Parathyroid adenoma (tissue), 2 donors: Measurements from ENCODE around the gene HNRNPA3.
"Not testable (repeated sequence)": the region's sequence is repeated elsewhere in the genome, so short reads cannot be mapped to it uniquely, and the experiment has no call there.

Source experiments
- H2AFZ ChIP-seq: fragments of 300-600 bp; sonication (generic); one replicate; pipeline ENCODE4 v1.7.0; 2017; ENCODE audit warnings: antibody characterized with exemption, mild to moderate bottlenecking
- H3K27ac ChIP-seq: fragments of 300-600 bp; sonication (generic); one replicate; pipeline ENCODE4 v1.7.0; 2017
- H3K27me3 ChIP-seq: fragments of 300-600 bp; sonication (generic); one replicate; pipeline ENCODE4 v1.7.0; 2017; ENCODE audit warnings: low read length; ENCODE audit not compliant: control insufficient read depth, insufficient read depth
- H3K36me3 ChIP-seq: fragments of 300-600 bp; sonication (generic); one replicate; pipeline ENCODE4 v1.7.0; 2017; ENCODE audit warnings: low read length; ENCODE audit not compliant: control insufficient read depth, insufficient read depth
- H3K4me1 ChIP-seq: fragments of 300-600 bp; sonication (generic); one replicate; pipeline ENCODE4 v1.7.0; 2017; ENCODE audit warnings: control low read depth
- H3K4me2 ChIP-seq: fragments of 300-600 bp; sonication (generic); one replicate; pipeline ENCODE4 v1.7.0; 2017; ENCODE audit warnings: low read length
- H3K4me3 ChIP-seq: fragments of 300-600 bp; sonication (generic); one replicate; pipeline ENCODE4 v1.7.0; 2017; ENCODE audit warnings: low read depth, low read length
- H3K79me2 ChIP-seq: fragments of 300-600 bp; sonication (generic); one replicate; pipeline ENCODE4 v1.7.0; 2017; ENCODE audit warnings: control low read depth
- H3K9ac ChIP-seq: fragments of 300-600 bp; sonication (generic); one replicate; pipeline ENCODE4 v1.7.0; 2017; ENCODE audit warnings: mild to moderate bottlenecking
- H3K9me3 ChIP-seq: fragments of 300-600 bp; sonication (generic); one replicate; pipeline ENCODE4 v1.7.0; 2017; ENCODE audit warnings: low read length; ENCODE audit not compliant: control insufficient read depth
- CTCF ChIP-seq: fragments of 300-600 bp; sonication (generic); IDR thresholded peaks from one replicate; pipeline ENCODE4 v1.7.0; 2017; ENCODE audit warnings: antibody characterized with exemption, mild to moderate bottlenecking
- donor health status: primary hyperparathyroidism.

The HNRNPA3 gene

DNA sequence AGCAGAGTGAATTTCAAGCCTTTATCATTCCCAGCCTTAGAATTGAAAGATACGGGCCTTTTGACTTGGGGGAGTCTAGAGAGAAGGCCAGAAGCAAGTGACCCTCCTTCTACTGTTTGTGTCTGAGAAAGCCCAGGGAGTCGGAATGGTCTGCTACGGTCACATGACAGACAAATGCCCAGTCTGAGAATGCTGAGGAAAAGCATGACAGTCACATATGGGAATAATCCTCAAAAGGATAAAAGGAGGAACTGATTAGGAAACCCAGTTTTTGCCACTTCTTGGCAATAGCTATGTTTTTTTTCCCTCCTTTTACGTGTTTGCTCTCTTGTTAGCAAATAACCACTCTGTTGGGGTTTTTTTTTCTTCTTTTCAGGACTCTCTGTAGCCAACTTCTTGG is 38.1 kb upstream of the HNRNPA3 start:
- Histone ChIP-seq H3K4me2 (no peak overlapping the region), H3K4me3 (no peak overlapping the region), H3K79me2 (no peaks in the 10 kb centered on the region), H3K27me3 (no peaks in the 10 kb centered on the region), H3K4me1 (peaks cover 12% of the 10 kb centered on the region), H3K9me3 (no peaks in the 10 kb centered on the region), H2AFZ (no peak overlapping the region), H3K36me3 (no peaks in the 10 kb centered on the region), H3K27ac (no peak overlapping the region), H3K9ac (no peak overlapping the region)
- no peak for TF ChIP-seq CTCF

DNA sequence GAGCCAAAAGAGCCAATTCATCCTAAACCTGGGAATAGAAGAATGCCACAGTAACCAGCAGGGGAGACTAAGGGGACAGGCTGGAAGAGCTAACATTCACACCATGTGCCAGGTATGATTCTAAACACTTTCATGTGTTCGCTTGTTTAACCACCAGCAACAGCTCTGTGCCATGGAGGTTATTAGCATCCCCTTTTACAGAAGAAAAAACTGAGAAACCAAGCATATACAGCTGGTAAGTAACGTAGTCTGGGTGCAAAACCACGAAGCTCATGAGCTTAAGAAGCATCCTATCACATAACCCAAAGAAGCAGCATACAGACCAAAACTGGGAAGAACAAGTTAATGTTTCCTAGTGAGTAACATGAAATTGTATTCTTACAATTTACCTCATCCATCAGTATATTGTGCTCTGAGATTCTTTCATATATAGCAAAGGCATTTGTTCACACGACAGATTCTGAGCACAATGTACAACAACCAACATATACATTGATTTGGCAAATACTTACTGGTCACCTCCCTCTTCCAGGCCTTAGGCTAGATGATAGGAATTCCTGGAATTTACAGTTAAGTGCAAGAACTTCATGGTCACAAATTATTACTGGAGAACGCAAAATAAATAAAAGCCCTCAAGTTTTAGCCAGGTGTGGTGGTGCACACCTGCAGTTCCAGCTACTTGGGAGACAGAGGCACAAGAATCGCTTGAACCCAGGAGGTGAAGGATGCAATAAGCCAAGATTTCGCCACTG is 36.5 kb upstream of the HNRNPA3 start:
- Histone ChIP-seq H3K9ac (no peak overlapping the region), H3K79me2 (no peaks in the 10 kb centered on the region), H2AFZ (no peak overlapping the region), H3K27ac (no peak overlapping the region), H3K9me3 (no peaks in the 10 kb centered on the region), H3K36me3 (no peaks in the 10 kb centered on the region), H3K4me3 (no peak overlapping the region), H3K4me2 (no peak overlapping the region), H3K27me3 (no peaks in the 10 kb centered on the region), H3K4me1 (peaks cover 3% of the 10 kb centered on the region)
- TF ChIP-seq CTCF: no peak

DNA sequence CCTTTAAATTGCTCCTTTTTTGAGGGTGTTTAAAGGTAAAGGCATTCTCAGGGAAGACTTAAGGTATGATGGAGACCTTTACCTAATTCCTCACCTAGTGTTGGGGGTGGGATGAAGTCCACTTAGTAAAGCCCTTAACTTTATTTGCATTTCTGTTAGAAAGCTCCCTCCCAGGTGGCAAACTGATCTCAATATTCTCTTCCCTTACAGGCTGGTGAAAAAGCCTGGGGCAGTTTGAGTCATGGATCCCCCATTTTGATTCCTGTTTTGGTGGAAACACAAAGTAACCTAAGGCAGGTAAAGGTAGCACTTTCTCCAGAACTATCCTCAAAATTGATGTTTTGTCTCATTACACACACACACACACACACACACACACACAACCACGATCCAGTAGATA is 33.8 kb upstream of the HNRNPA3 start:
- no peaks in the 10 kb centered on the region for H3K27me3 ChIP-seq
- H2AFZ ChIP-seq: no peak overlapping the region
- no peaks in the 10 kb centered on the region for H3K4me1 ChIP-seq
- no peaks in the 10 kb centered on the region for H3K36me3 ChIP-seq
- no peak overlapping the region for H3K9ac ChIP-seq
- no peak overlapping the region for H3K4me3 ChIP-seq
- H3K27ac ChIP-seq: no peak overlapping the region
- H3K79me2 ChIP-seq: no peaks in the 10 kb centered on the region
- no peak for TF ChIP-seq CTCF
- no peak overlapping the region for H3K4me2 ChIP-seq
- no peaks in the 10 kb centered on the region for H3K9me3 ChIP-seq

DNA sequence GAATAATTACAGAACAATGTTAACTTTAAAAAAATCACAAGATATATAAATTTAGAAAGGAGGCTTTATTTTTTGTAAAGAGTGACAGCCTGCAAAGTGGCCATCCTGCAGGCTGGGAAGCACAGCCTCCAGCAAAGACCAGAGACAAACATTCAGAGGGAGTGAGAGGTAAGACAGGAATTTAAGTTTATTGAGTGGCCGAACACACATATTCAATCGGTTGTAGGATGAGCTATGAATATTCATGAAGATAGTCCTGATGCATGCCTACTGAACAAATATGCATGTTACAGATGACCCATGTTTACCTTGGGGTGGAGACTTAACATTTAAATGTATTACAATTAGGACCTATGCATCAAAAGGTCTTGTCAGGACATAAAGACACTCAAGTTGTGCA is 33.4 kb upstream of the HNRNPA3 start:
- no peak overlapping the region for H3K4me3 ChIP-seq
- no peaks in the 10 kb centered on the region for H3K4me1 ChIP-seq
- H3K27ac ChIP-seq: no peak overlapping the region
- no peak overlapping the region for H3K9ac ChIP-seq
- H3K27me3 ChIP-seq: no peaks in the 10 kb centered on the region
- no peak overlapping the region for H3K4me2 ChIP-seq
- no peaks in the 10 kb centered on the region for H3K36me3 ChIP-seq
- TF ChIP-seq CTCF: no peak
- H3K79me2 ChIP-seq: no peaks in the 10 kb centered on the region
- no peak overlapping the region for H2AFZ ChIP-seq
- no peaks in the 10 kb centered on the region for H3K9me3 ChIP-seq

DNA sequence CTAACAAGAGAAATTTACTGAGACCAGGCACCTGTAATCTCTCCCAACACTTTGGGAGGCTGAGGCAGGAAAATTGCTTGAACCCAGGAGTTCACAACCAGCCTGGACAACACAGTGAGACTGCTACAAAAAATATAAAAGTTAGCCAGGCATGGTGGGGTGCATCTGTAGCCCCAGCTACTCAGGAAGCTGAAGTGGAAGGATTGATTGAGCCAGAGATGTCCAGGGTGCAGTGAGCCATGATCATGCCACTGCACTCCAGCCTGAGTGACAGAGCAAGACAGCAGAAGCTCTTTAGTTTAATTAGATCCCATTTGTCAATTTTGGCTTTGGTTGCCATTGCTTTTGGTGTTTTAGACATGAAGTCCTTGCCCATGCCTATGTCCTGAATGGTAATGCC is 32.9 kb upstream of the HNRNPA3 start:
- not testable (repeated sequence) for H3K36me3 ChIP-seq, H3K9me3 ChIP-seq, H3K27me3 ChIP-seq, H3K9ac ChIP-seq, H3K4me2 ChIP-seq, H3K4me1 ChIP-seq, H3K79me2 ChIP-seq, H2AFZ ChIP-seq, H3K27ac ChIP-seq, H3K4me3 ChIP-seq
